COLO668 (cell line): ENCODE results near the gene HYI.

Source experiments
- DNase-seq: peaks from one replicate; lab custom pipeline; 2025; ENCODE audit not compliant: unreplicated experiment; lab: John Stamatoyannopoulos, UW

The HYI gene

DNA sequence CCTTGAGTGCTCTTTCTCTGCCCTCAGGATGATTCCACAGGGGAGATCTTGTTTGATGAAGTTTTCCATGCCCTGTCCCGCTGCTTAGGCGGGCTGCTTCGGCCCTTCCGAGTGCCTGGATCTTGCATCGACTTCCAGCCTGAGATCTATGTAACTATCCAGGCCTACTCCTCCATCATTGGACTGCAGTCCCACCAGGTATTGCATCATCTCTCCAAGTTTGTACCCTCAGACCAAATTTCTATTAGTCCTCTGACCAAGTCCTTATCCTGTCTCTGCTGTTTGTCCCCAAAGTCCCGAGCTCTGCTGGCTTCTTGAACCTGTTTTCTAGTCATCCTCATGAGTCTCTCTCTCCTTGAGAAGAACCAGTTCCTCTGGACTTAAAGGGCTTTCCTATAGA is 49.4 kb downstream of the HYI start:
- DNase-seq: no peak

DNA sequence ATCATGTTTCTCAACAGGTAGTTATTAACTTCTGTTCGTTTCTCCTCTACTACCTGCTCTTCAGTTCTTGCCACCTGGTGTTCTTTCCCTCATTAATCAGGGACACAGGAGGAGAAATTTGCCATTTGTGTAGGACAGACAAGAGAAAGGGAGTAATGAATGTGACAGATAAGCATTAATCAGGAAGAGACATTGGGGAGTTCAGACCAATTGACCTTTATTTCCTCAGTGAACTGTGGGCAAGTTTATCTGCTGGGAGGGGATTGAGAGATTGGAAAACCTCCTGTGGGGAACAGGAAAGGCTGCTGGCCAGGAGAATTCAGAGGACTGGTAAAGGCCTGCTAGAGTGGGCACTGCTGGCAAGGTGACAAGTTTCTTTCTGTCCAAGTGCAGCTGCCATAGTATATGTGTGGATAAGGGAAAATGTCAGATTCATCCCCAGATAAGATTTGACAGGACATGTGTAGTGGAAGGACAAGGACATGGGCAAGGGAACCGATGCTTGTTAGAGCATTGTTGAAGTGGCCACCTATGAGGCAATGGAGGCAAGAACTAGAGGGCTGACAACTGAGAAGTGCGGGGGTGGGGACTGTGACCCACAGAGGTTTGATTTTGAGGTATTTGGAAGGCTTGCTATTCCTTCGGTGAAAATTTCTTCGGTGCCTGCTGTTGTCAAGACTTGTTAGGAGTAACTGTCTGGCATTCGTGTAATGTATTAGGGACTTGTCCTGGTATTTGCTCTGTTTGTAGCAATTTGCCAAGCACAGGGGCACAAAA is 51.5 kb downstream of the HYI start:
- DNase-seq: no peak
